ENCODE results near the gene PUM2. TPM values are rescaled to one million over a fixed set of nuclear protein-coding genes. Genes with fewer than 3 reads are reported as not detected.

Gene PUM2
- total RNA-seq, 1 experiment from 2014 or later = 105 TPM

DNA sequence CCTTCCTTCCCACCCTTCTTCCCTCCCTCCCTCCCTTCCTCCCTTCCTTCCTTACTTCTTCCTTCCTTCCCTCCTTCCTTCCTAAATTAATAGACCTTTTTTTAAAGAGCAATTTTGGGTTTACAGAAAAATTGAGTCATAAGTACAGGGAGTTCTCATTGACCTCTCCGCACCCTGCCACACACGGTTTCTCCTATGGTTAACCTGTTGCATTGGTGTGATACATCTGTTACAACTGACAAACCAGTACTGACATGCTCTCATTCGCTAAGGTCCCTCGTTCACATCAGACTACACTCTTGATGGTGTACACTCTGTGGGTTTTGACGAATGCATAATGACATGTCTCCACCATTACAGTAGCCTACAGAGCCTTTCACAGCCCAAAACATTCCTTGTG, 114.1 kb downstream of the PUM2 start:
- H3K36me3 ChIP-seq (ENCODE audit: control insufficient read depth in 1 of 2, insufficient read depth in 2 of 2, low read length in 2 of 2) = no peaks in the 10 kb centered on the region
- DNase-seq (ENCODE audit: low read depth, low spot score) (no peak), ATAC-seq (no peak)
- no TSS peak for BruUV-seq (replicated peaks)
- peaks cover 13 to 44% of the 10 kb centered on the region in 2 experiments for H3K4me1 ChIP-seq (ENCODE audit: control insufficient read depth in 1 of 2, insufficient read depth in 2 of 2, low read length in 2 of 2)
- H3K79me2 ChIP-seq (ENCODE audit: insufficient read depth, low read length) = no peaks in the 10 kb centered on the region
- H3K4me3 ChIP-seq (replicated peaks in 1 of 2; ENCODE audit: low read depth in 1 of 2, low read length in 2 of 2) = no peak overlapping the region
- no peaks in the 10 kb centered on the region for H3K9me2 ChIP-seq (ENCODE audit: insufficient read depth)
- no peaks in the 10 kb centered on the region for H4K20me1 ChIP-seq (ENCODE audit: insufficient read depth)
- no peak for TF ChIP-seq EGR1 (IDR thresholded peaks at IDR 0.05; ENCODE audit: low read depth)
- TF ChIP-seq EZH2 (IDR thresholded peaks at IDR 0.05) = no peak
- TF ChIP-seq, protein P1, sequence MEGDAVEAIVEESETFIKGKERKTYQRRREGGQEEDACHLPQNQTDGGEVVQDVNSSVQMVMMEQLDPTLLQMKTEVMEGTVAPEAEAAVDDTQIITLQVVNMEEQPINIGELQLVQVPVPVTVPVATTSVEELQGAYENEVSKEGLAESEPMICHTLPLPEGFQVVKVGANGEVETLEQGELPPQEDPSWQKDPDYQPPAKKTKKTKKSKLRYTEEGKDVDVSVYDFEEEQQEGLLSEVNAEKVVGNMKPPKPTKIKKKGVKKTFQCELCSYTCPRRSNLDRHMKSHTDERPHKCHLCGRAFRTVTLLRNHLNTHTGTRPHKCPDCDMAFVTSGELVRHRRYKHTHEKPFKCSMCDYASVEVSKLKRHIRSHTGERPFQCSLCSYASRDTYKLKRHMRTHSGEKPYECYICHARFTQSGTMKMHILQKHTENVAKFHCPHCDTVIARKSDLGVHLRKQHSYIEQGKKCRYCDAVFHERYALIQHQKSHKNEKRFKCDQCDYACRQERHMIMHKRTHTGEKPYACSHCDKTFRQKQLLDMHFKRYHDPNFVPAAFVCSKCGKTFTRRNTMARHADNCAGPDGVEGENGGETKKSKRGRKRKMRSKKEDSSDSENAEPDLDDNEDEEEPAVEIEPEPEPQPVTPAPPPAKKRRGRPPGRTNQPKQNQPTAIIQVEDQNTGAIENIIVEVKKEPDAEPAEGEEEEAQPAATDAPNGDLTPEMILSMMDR (IDR thresholded peaks at IDR 0.05 in 2 of 3, conservative IDR thresholded peaks at IDR 0.05 in 1 of 3; ENCODE audit: borderline replicate concordance in 1 of 3, insufficient read depth in 1 of 3, low read depth in 2 of 3, low read length in 2 of 3) = no peak
- no peak for TF ChIP-seq YY1 (IDR thresholded peaks at IDR 0.05; ENCODE audit: extremely low read depth, insufficient replicate concordance, low read depth, low read length)
- no peak for TF ChIP-seq EZH2phosphoT487 (IDR thresholded peaks at IDR 0.05; ENCODE audit: borderline replicate concordance)
- TF ChIP-seq MAX (IDR thresholded peaks at IDR 0.05) = no peak
- no peak for TF ChIP-seq TCF7L2 (IDR thresholded peaks at IDR 0.05; ENCODE audit: borderline replicate concordance, extremely low read depth, insufficient read depth, insufficient read length)
- TF ChIP-seq POLR2A (IDR thresholded peaks at IDR 0.05; ENCODE audit: borderline replicate concordance, extremely low read depth, insufficient read depth, insufficient read length) = no peak
- no peak for TF ChIP-seq ZFX (IDR thresholded peaks at IDR 0.05)
- TF ChIP-seq SIN3A (IDR thresholded peaks at IDR 0.05; ENCODE audit: low read depth) = no peak
- no peak for TF ChIP-seq ZBTB33 (IDR thresholded peaks at IDR 0.05; ENCODE audit: extremely low read depth, insufficient replicate concordance, low read length)
- no peak for TF ChIP-seq POLR2AphosphoS5 (IDR thresholded peaks at IDR 0.05; ENCODE audit: low read depth, low read length)
- no peak for TF ChIP-seq CBX3 (IDR thresholded peaks at IDR 0.05; ENCODE audit: low read depth)
- TF ChIP-seq SRF (IDR thresholded peaks at IDR 0.05; ENCODE audit: low read depth) = no peak
- no peak for TF ChIP-seq JUND (IDR thresholded peaks at IDR 0.05)
- no peak for TF ChIP-seq RAD21 (IDR thresholded peaks at IDR 0.05; ENCODE audit: low read depth)
- no peak for TF ChIP-seq ZNF274 (IDR thresholded peaks at IDR 0.05; ENCODE audit: low read depth, low read length)
- no peak for TF ChIP-seq REST (IDR thresholded peaks at IDR 0.05; ENCODE audit: low read depth)
- no peak for TF ChIP-seq FOSL1 (IDR thresholded peaks at IDR 0.05; ENCODE audit: low read depth)
- no peak for TF ChIP-seq CEBPB (IDR thresholded peaks at IDR 0.05; ENCODE audit: low read depth)
- RAD21 ChIA-PET (ENCODE audit: low non-redundant PET in 1 of 2, low total read pairs in 2 of 2, uncharacterized antibody in 2 of 2, unreplicated experiment in 2 of 2) = no interaction called here
- no peak overlapping the region for H2AFZ ChIP-seq (ENCODE audit: low read depth, low read length, poor library complexity, severe bottlenecking)
- H3K9me3 ChIP-seq (ENCODE audit: control insufficient read depth in 1 of 2, insufficient read depth in 1 of 2, low read depth in 1 of 2, low read length in 2 of 2) = no peaks in the 10 kb centered on the region
- POLR2A ChIA-PET = no interaction called here
- intact Hi-C loops (cut with micrococcal nuclease) = no loop called here
- H3K4me2 ChIP-seq (ENCODE audit: low read length) = no peak overlapping the region; the same call in 1 of the 2 replicates
- H3K27ac ChIP-seq (ENCODE audit: low read depth, low read length) = no peak overlapping the region
- H3K27me3 ChIP-seq (ENCODE audit: insufficient read depth, low read length) = no peaks in the 10 kb centered on the region
- no peak overlapping the region for H3K9ac ChIP-seq (ENCODE audit: low read length)
- CTCF ChIA-PET = interaction anchor here (1.2 to 2.3 kb wide), 2 partner anchors 12 to 13 kb away, joined by 3 to 8 read pairs; partner anchors contain the start of gene SDC1

Data from HCT116 (cell line).